Adipocyte (in vitro differentiated cells): ENCODE measurements around the gene BCL3.

Experiments used
- DNase-seq: peaks from one replicate; pipeline ENCODE4 v3.0.0-alpha.2; 2015; ENCODE audit warnings: low read depth
- H3K27me3 ChIP-seq: replicated peaks from 2 replicates; pipeline ENCODE4 v1.7.0; 2013; ENCODE audit warnings: mild to moderate bottlenecking, low read length, moderate library complexity; ENCODE audit not compliant: control insufficient read depth, insufficient read depth
- H3K36me3 ChIP-seq: 2 replicates; pipeline ENCODE4 v1.7.0; 2013; ENCODE audit warnings: low read length, mild to moderate bottlenecking, moderate library complexity; ENCODE audit not compliant: control insufficient read depth, insufficient read depth, severe bottlenecking
- H3K4me1 ChIP-seq: 2 replicates; pipeline ENCODE4 v1.7.0; 2013; ENCODE audit warnings: mild to moderate bottlenecking, low read length, moderate library complexity; ENCODE audit not compliant: control insufficient read depth, insufficient read depth
- H3K4me3 ChIP-seq: 2 replicates; pipeline ENCODE4 v1.7.0; 2013; ENCODE audit warnings: mild to moderate bottlenecking, low read length, moderate library complexity
- H3K9ac ChIP-seq: 2 replicates; pipeline ENCODE4 v1.7.0; 2013; ENCODE audit warnings: mild to moderate bottlenecking, low read length, moderate library complexity
- H3K9me3 ChIP-seq: 2 replicates; pipeline ENCODE4 v1.7.0; 2013; ENCODE audit warnings: mild to moderate bottlenecking, low read length, moderate library complexity; ENCODE audit not compliant: control insufficient read depth

Gene BCL3

GRCh38 chr19:44748426-44749254 is at the start of gene BCL3:
Gene BCL3 (plus strand): TSS chr19:44748708. CDS start chr19:44748791, 83 bp downstream.
- no peaks in the 10 kb centered on the region for H3K9me3 ChIP-seq
- peak within 1 kb of the TSS; percentile 97 for H3K9ac ChIP-seq
- H3K4me3 ChIP-seq: peak within 1 kb of the TSS; percentile 93
- H3K27me3 ChIP-seq: no peaks in the 10 kb centered on the region
- peak; percentile 84 for DNase-seq
- H3K4me1 ChIP-seq: peaks cover 63% of the 10 kb centered on the region
- H3K36me3 ChIP-seq: peaks cover 23% of the 10 kb centered on the region

GRCh38 chr19:44700547-44700946 is 48.0 kb upstream of the BCL3 start:
- H3K4me1 ChIP-seq: no peaks in the 10 kb centered on the region
- no peak overlapping the region for H3K4me3 ChIP-seq
- H3K27me3 ChIP-seq: peaks cover 35% of the 10 kb centered on the region
- DNase-seq: no peak
- no peaks in the 10 kb centered on the region for H3K36me3 ChIP-seq
- H3K9me3 ChIP-seq: no peaks in the 10 kb centered on the region
- H3K9ac ChIP-seq: no peak overlapping the region

- no peaks in the 10 kb centered on the region for H3K36me3 ChIP-seq
- no peak overlapping the region for H3K9ac ChIP-seq
- no peaks in the 10 kb centered on the region for H3K4me1 ChIP-seq
- no peak for DNase-seq
- no peaks in the 10 kb centered on the region for H3K9me3 ChIP-seq
- H3K4me3 ChIP-seq: no peak overlapping the region
- H3K27me3 ChIP-seq: peaks cover 38% of the 10 kb centered on the region
Observed at GRCh38 chr19:44701228-44701627, 47.3 kb upstream of the BCL3 start.

GRCh38 chr19:44702551-44703176 is 45.8 kb upstream of the BCL3 start:
- Histone ChIP-seq H3K4me1 (no peaks in the 10 kb centered on the region), H3K9me3 (no peaks in the 10 kb centered on the region), H3K4me3 (no peak overlapping the region), H3K36me3 (no peaks in the 10 kb centered on the region), H3K9ac (no peak overlapping the region), H3K27me3 (peaks cover 39% of the 10 kb centered on the region)
- DNase-seq: no peak

- Histone ChIP-seq H3K36me3 (no peaks in the 10 kb centered on the region), H3K4me1 (no peaks in the 10 kb centered on the region), H3K9me3 (no peaks in the 10 kb centered on the region), H3K9ac (no peak overlapping the region), H3K4me3 (no peak overlapping the region), H3K27me3 (peaks cover 39% of the 10 kb centered on the region)
- DNase-seq: no peak
Observed at GRCh38 chr19:44703336-44704078, 45.0 kb upstream of the BCL3 start.

- Histone ChIP-seq H3K27me3 (peaks cover 42% of the 10 kb centered on the region), H3K9me3 (no peaks in the 10 kb centered on the region), H3K36me3 (no peaks in the 10 kb centered on the region), H3K4me3 (no peak overlapping the region), H3K4me1 (no peaks in the 10 kb centered on the region), H3K9ac (no peak overlapping the region)
- DNase-seq: no peak
Observed at GRCh38 chr19:44704982-44705381, 43.5 kb upstream of the BCL3 start.

GRCh38 chr19:44705502-44706010 is 43.0 kb upstream of the BCL3 start:
- H3K9ac ChIP-seq: no peak overlapping the region
- no peaks in the 10 kb centered on the region for H3K9me3 ChIP-seq
- H3K4me3 ChIP-seq: no peak overlapping the region
- H3K27me3 ChIP-seq: peaks cover 42% of the 10 kb centered on the region
- no peaks in the 10 kb centered on the region for H3K4me1 ChIP-seq
- no peak for DNase-seq
- H3K36me3 ChIP-seq: no peaks in the 10 kb centered on the region

- Histone ChIP-seq H3K9me3 (no peaks in the 10 kb centered on the region), H3K36me3 (no peaks in the 10 kb centered on the region), H3K9ac (no peak overlapping the region), H3K4me1 (no peaks in the 10 kb centered on the region), H3K27me3 (peaks cover 42% of the 10 kb centered on the region), H3K4me3 (no peak overlapping the region)
- no peak for DNase-seq
Observed at GRCh38 chr19:44706506-44707236, 41.8 kb upstream of the BCL3 start.

- no peak overlapping the region for H3K4me3 ChIP-seq
- no peak for DNase-seq
- no peaks in the 10 kb centered on the region for H3K4me1 ChIP-seq
- H3K36me3 ChIP-seq: no peaks in the 10 kb centered on the region
- peaks cover 40% of the 10 kb centered on the region for H3K27me3 ChIP-seq
- H3K9ac ChIP-seq: no peak overlapping the region
- H3K9me3 ChIP-seq: no peaks in the 10 kb centered on the region
Observed at GRCh38 chr19:44707794-44708193, 40.7 kb upstream of the BCL3 start.

- Histone ChIP-seq H3K27me3 (peaks cover 33% of the 10 kb centered on the region), H3K9ac (no peak overlapping the region), H3K9me3 (no peaks in the 10 kb centered on the region), H3K4me3 (no peak overlapping the region), H3K36me3 (no peaks in the 10 kb centered on the region), H3K4me1 (no peaks in the 10 kb centered on the region)
- DNase-seq: no peak
Observed at GRCh38 chr19:44708940-44709339, 39.6 kb upstream of the BCL3 start.
